B cell (primary cell): Measurements from ENCODE around the gene GALNT10. TPM values are rescaled to one million over a fixed set of nuclear protein-coding genes. Genes with fewer than 3 reads are reported as not detected.

Experiments used
- ATAC-seq: fragments of 200-7000 bp; cut with Tn5 transposase; one replicate; pipeline ENCODE4 v1.10.0; 2021; ENCODE audit warnings: low read depth, mild to moderate bottlenecking, moderate number of reproducible peaks, moderate library complexity
- CTCF ChIA-PET: fragments of 350-600 bp; sonication (Branson Sonifier 250); formaldehyde crosslinking; loops from one replicate; lab custom pipeline; 2021; ENCODE audit warnings: antibody characterized with exemption, inconsistent platforms; lab: Charles Lee
- POLR2A ChIA-PET: fragments of 350-600 bp; sonication (Branson Sonifier 250); formaldehyde crosslinking; loops from one replicate; lab custom pipeline; 2021; ENCODE audit warnings: antibody characterized with exemption; lab: Charles Lee
- DNase-seq: peaks from one replicate; pipeline ENCODE4 v3.0.0; 2013
- H2AFZ ChIP-seq: 2 replicates; pipeline ENCODE4 v1.6.1; 2012; ENCODE audit warnings: mild to moderate bottlenecking, low read depth, low read length; ENCODE audit not compliant: insufficient read depth, poor library complexity, severe bottlenecking
- H3K27ac ChIP-seq, 2 donors: 1 replicate in 1 of 2; 2 replicates in 1 of 2; pipeline ENCODE4 v1.5.1; 2012 to 2013; ENCODE audit warnings: low read length in 2 of 2, mild to moderate bottlenecking in 2 of 2, moderate library complexity in 1 of 2
- H3K27me3 ChIP-seq, 4 experiments: fragments of 200-600 bp in 1 of 4; sonication (generic) in 1 of 4; replicated peaks in 1 of 4; 1 replicate in 2 of 4; 2 replicates in 2 of 4; pipeline versions ENCODE4 v1.6.1 to v1.7.0; 2013 to 2016; ENCODE audit warnings: low read length in 3 of 4, mild to moderate bottlenecking in 2 of 4, mixed read lengths in 1 of 4, moderate library complexity in 1 of 4; ENCODE audit not compliant: insufficient read depth in 4 of 4, control insufficient read depth in 3 of 4; ENCODE audit errors: control extremely low read depth in 1 of 4
- H3K36me3 ChIP-seq, 2 experiments: replicated peaks in 1 of 2; 1 replicate in 1 of 2; 2 replicates in 1 of 2; pipeline versions ENCODE4 v1.6.1 to v1.7.1; 2013; ENCODE audit warnings: low read length in 1 of 2; ENCODE audit not compliant: insufficient read depth in 2 of 2, control insufficient read depth in 1 of 2; ENCODE audit errors: control extremely low read depth in 1 of 2, extremely low read depth in 1 of 2
- H3K4me1 ChIP-seq, 2 donors: fragments of 200-600 bp in 1 of 2; sonication (generic) in 1 of 2; 1 replicate in 1 of 2; 2 replicates in 1 of 2; pipeline versions ENCODE4 v1.5.1 to v1.6.1; 2013 to 2017; ENCODE audit warnings: low read length in 2 of 2; ENCODE audit not compliant: control insufficient read depth in 2 of 2, insufficient read depth in 2 of 2
- H3K4me2 ChIP-seq: replicated peaks from 2 replicates; pipeline ENCODE3; 2012; ENCODE audit warnings: mild to moderate bottlenecking, low read depth, low read length; ENCODE audit not compliant: poor library complexity, severe bottlenecking
- H3K4me3 ChIP-seq, 5 experiments: fragments of 200-600 bp in 1 of 5; sonication (generic) in 1 of 5; 1 replicate in 3 of 5; 2 replicates in 2 of 5; pipeline versions ENCODE4 v1.5.1 to v1.7.0; 2011 to 2016; ENCODE audit warnings: low read length in 4 of 5, mild to moderate bottlenecking in 4 of 5, low read depth in 2 of 5, control low read depth in 1 of 5, moderate library complexity in 1 of 5; ENCODE audit not compliant: insufficient read depth in 1 of 5; ENCODE audit errors: control extremely low read depth in 1 of 5, extremely low read depth in 1 of 5
- H3K79me2 ChIP-seq: fragments of 200-600 bp; sonication (generic); one replicate; pipeline ENCODE4 v1.6.0; 2016; ENCODE audit warnings: low read length; ENCODE audit not compliant: control insufficient read depth, insufficient read depth
- H3K9ac ChIP-seq: fragments of 200-600 bp; sonication (generic); 2 replicates; pipeline ENCODE4 v1.6.1; 2017; ENCODE audit warnings: mild to moderate bottlenecking, low read length, moderate library complexity
- H3K9me3 ChIP-seq, 3 donors: one replicate each; pipeline versions ENCODE4 v1.6.1 to v1.7.1; 2013; ENCODE audit warnings: low read length in 2 of 3; ENCODE audit not compliant: control insufficient read depth in 2 of 3, insufficient read depth in 1 of 3; ENCODE audit errors: control extremely low read depth in 1 of 3
- H4K20me1 ChIP-seq: 2 replicates; pipeline ENCODE4 v1.6.0; 2012; ENCODE audit warnings: mild to moderate bottlenecking, low read length; ENCODE audit not compliant: insufficient read depth, control insufficient read depth, poor library complexity, severe bottlenecking
- H3K27ac Mint-ChIP-seq: one replicate; pipeline ENCODE4 v1.8.0; 2021; ENCODE audit warnings: mixed read lengths
- H3K27me3 Mint-ChIP-seq: one replicate; pipeline ENCODE4 v1.8.0; 2021; ENCODE audit warnings: mixed read lengths
- H3K4me1 Mint-ChIP-seq: one replicate; pipeline ENCODE4 v1.8.0; 2021; ENCODE audit warnings: mixed read lengths
- H3K4me3 Mint-ChIP-seq: one replicate; pipeline ENCODE4 v1.8.0; 2021; ENCODE audit warnings: mixed read lengths
- H3K9me3 Mint-ChIP-seq: one replicate; pipeline ENCODE4 v1.8.0; 2022; ENCODE audit warnings: mixed read lengths; ENCODE audit not compliant: insufficient read depth
- CTCF ChIP-seq: fragments of 200-600 bp; IDR thresholded peaks from one replicate; pipeline ENCODE4 v1.8.0; 2022; ENCODE audit warnings: antibody characterized with exemption, mild to moderate bottlenecking
- EZH2 ChIP-seq: IDR thresholded peaks from 2 replicates; pipeline ENCODE4 v1.6.1; 2012; ENCODE audit warnings: borderline replicate concordance, low read depth, mild to moderate bottlenecking, moderate library complexity, low read length; ENCODE audit not compliant: insufficient read depth, poor library complexity, severe bottlenecking
- WGBS: methylation state at CpG from one replicate; pipeline ENCODE4 v1.1.5; 2013; ENCODE audit warnings: missing lambda C conversion rate; ENCODE audit not compliant: insufficient coverage; 5-methylcytosine and 5-hydroxymethylcytosine counted together
- intact Hi-C: fragments of 100-400 bp; cut with micrococcal nuclease; formaldehyde crosslinking; loops from one replicate; pipeline ENCODE4 v1.10.0; 2022
- polyA plus RNA-seq: library from polyadenylated mRNA; depleted of rRNA; stranded (reverse); fragments of >200 nt; gene quantifications from 2 replicates; pipeline ENCODE4 v1.2.3, GENCODE V29; 2012
- total RNA-seq, 2 donors: library from RNA; stranded (reverse); fragments of 120-200 nt in 1 of 2; gene quantifications; 1 replicate in 1 of 2; 2 replicates in 1 of 2; pipeline versions ENCODE4 v1.2.3 to v1.2.4, GENCODE V29; 2013 to 2022

Gene GALNT10
- total and polyA plus RNA-seq, 2 donors (not counting 1 experiment from before 2014, with no cell fraction given), result 27.7 to 42.8 TPM

GRCh38 chr5:154191467-154192261 lies 1.1 kb downstream of the GALNT10 start:
- ChIA-PET CTCF (interaction anchor here (1.0 to 5.8 kb wide), 8 partner anchors 8 to 216 kb away, joined by 3 to 48 read pairs (median 6); partner anchors contain the start of genes FAM114A2 and MFAP3), POLR2A (no interaction called here)
- Histone ChIP-seq H3K36me3 (peaks cover 6 to 16% of the 10 kb centered on the region in 2 experiments), H3K4me2 (peak overlapping the region; percentile 91), H3K4me3 (peak overlapping the region in 4 of 5 experiments; percentile 75 to 92 (median 84)), H4K20me1 (peaks cover 31% of the 10 kb centered on the region), H3K9ac (peak overlapping the region; percentile 88), H3K27me3 (no peaks in the 10 kb centered on the region), H3K4me1 (peaks cover 23 to 35% of the 10 kb centered on the region in 2 donors), H2AFZ (no peak overlapping the region), H3K79me2 (peaks cover 54% of the 10 kb centered on the region), H3K27ac (no peak overlapping the region), H3K9me3 (no peaks in the 10 kb centered on the region)
- peak; percentile 26 for DNase-seq
- intact Hi-C loops, result loop anchor here (2.0 kb wide), 3 partner anchors 39 to 747 kb away; partner anchors contain the start of gene GEMIN5
- Mint-ChIP-seq H3K4me3 (peak overlapping the region; percentile 92), H3K27me3 (no peaks in the 10 kb centered on the region), H3K27ac (peak overlapping the region; percentile 92), H3K4me1 (peaks cover 54% of the 10 kb centered on the region), H3K9me3 (no peaks in the 10 kb centered on the region)
- no peak for ATAC-seq
- WGBS, result 45% methylated on average over 5 of the region's 10 CpGs
- TF ChIP-seq CTCF (no peak), EZH2 (no peak)

GRCh38 chr5:154193283-154193682 lies 2.8 kb downstream of the GALNT10 start:
- H3K9me3 Mint-ChIP-seq, result no peaks in the 10 kb centered on the region
- Histone ChIP-seq H3K36me3 (peaks cover 10 to 30% of the 10 kb centered on the region in 2 experiments), H2AFZ (no peak overlapping the region), H3K4me2 (no peak overlapping the region), H3K27ac (no peak overlapping the region), H3K79me2 (peaks cover 69% of the 10 kb centered on the region), H3K4me1 (peaks cover 32 to 50% of the 10 kb centered on the region in 2 donors), H4K20me1 (peaks cover 47% of the 10 kb centered on the region), H3K9me3 (no peaks in the 10 kb centered on the region), H3K9ac (no peak overlapping the region), H3K4me3 (no peak overlapping the region), H3K27me3 (no peaks in the 10 kb centered on the region)
- CTCF ChIA-PET, result interaction anchor here (1.0 to 5.8 kb wide), 4 partner anchors 13 to 212 kb away, joined by 3 to 48 read pairs (median 10); no protein-coding TSS in a partner anchor
- H3K4me3 Mint-ChIP-seq, result no peak overlapping the region
- POLR2A ChIA-PET, result no interaction called here
- TF ChIP-seq CTCF (no peak), EZH2 (no peak)
- no peaks in the 10 kb centered on the region for H3K27me3 Mint-ChIP-seq
- no peak overlapping the region for H3K27ac Mint-ChIP-seq
- 100% methylated on average over 1 of the region's 3 CpGs for WGBS
- intact Hi-C loops, result loop anchor here (2.0 kb wide), 1 partner anchor 38 kb away; no protein-coding TSS in a partner anchor
- peaks cover 64% of the 10 kb centered on the region for H3K4me1 Mint-ChIP-seq
- ATAC-seq, result no peak
- DNase-seq, result no peak
